ENCODE data around the gene OR2C1.

GRCh38 chr16:3383045-3383448, 27.4 kb downstream of the OR2C1 start:
- no peak for TF ChIP-seq FOXK1 (CRISPR knock-in tag; IDR thresholded peaks at IDR 0.05)
- no peak for TF ChIP-seq JUN (CRISPR knock-in tag; IDR thresholded peaks at IDR 0.05)
- TF ChIP-seq USF2 (CRISPR knock-in tag; IDR thresholded peaks at IDR 0.05), result no peak
- TF ChIP-seq CTCF (IDR thresholded peaks at IDR 0.05), result no peak
- no peak for TF ChIP-seq EMX1 (CRISPR knock-in tag; IDR thresholded peaks at IDR 0.05)
- TF ChIP-seq HMGXB4 (CRISPR knock-in tag; IDR thresholded peaks at IDR 0.05), result no peak
- no peak for TF ChIP-seq GRHL2 (CRISPR knock-in tag; IDR thresholded peaks at IDR 0.05; ENCODE audit: insufficient replicate concordance, severe bottlenecking)
- TF ChIP-seq FOXP4 (CRISPR knock-in tag; IDR thresholded peaks at IDR 0.05), result no peak
- TF ChIP-seq TCF7 (CRISPR knock-in tag; IDR thresholded peaks at IDR 0.05; ENCODE audit: low read depth), result no peak
- no peak for TF ChIP-seq CREM (CRISPR knock-in tag; IDR thresholded peaks at IDR 0.05)
- TF ChIP-seq ATF3 (CRISPR knock-in tag; conservative IDR thresholded peaks at IDR 0.05), result no peak
- no peak for TF ChIP-seq JAZF1 (CRISPR knock-in tag; IDR thresholded peaks at IDR 0.05)
- TF ChIP-seq CREB1 (CRISPR knock-in tag; IDR thresholded peaks at IDR 0.05), result no peak

All from WTC11 (cell line).